HepG2 (cell line): ENCODE results near the gene NGLY1. TPM values are rescaled to one million over a fixed set of nuclear protein-coding genes. Genes with fewer than 3 reads are reported as not detected.

Experiments used
- AGO1 ChIP-seq: fragments of 200-400 bp; formaldehyde crosslinking; IDR thresholded peaks from 2 replicates; pipeline ENCODE4 v1.6.1; 2017; ENCODE audit warnings: mild to moderate bottlenecking, low read depth, low read length, moderate library complexity; ENCODE audit not compliant: poor library complexity, severe bottlenecking
- ZNF124 ChIP-seq: sonication (generic); formaldehyde crosslinking; IDR thresholded peaks from 2 replicates; pipeline ENCODE4 v1.4.0; 2020; ENCODE audit warnings: missing genetic modification reagents
- ZNF264 ChIP-seq: sonication (generic); formaldehyde crosslinking; IDR thresholded peaks from 2 replicates; pipeline ENCODE4 v1.4.0; 2020; ENCODE audit warnings: missing genetic modification reagents
- ZNF614 ChIP-seq: IDR thresholded peaks from 2 replicates; pipeline ENCODE4 v1.6.1; 2018; ENCODE audit warnings: missing biosample characterization, missing genetic modification reagents, inconsistent platforms, borderline replicate concordance
- ZNF878 ChIP-seq: sonication (generic); formaldehyde crosslinking; IDR thresholded peaks from 2 replicates; pipeline ENCODE4 v1.8.1; 2023; ENCODE audit warnings: mild to moderate bottlenecking, missing genetic modification reagents, moderate library complexity
- polyA plus RNA-seq, 8 experiments: library from polyadenylated mRNA; depleted of rRNA in 3 of 8; stranded (reverse) in 7 of 8; unstranded in 1 of 8; fragments of >200 nt; fragmentation: Illumina TruSeq in 4 of 8; extraction: Trizol in 4 of 8; gene quantifications; 2 replicates each; pipeline versions ENCODE4 v1.2.1 to v1.2.3, GENCODE V29; 2011 to 2016; ENCODE audit warnings: low read depth in 4 of 8, missing spikeins in 1 of 8, mixed read lengths in 1 of 8; ENCODE audit not compliant: insufficient read depth in 1 of 8
- total RNA-seq, 5 experiments: library from RNA; depleted of rRNA; stranded (reverse); fragments of >200 nt; fragmentation: Illumina TruSeq; extraction: Trizol; gene quantifications; 2 replicates each; pipeline ENCODE4 v1.2.3, GENCODE V29; 2016; ENCODE audit warnings: low read depth in 1 of 5
- TF ChIP-seq, protein P1 (sequence below): sonication (generic); formaldehyde crosslinking; IDR thresholded peaks from 2 replicates; pipeline ENCODE4 v1.4.0; 2020; ENCODE audit warnings: mild to moderate bottlenecking, missing genetic modification reagents, borderline replicate concordance
- TF ChIP-seq, protein P2 (sequence below): sonication (generic); formaldehyde crosslinking; IDR thresholded peaks from 2 replicates; pipeline ENCODE4 v1.9.0; 2021; ENCODE audit warnings: missing genetic modification reagents, borderline replicate concordance
- TF ChIP-seq, protein P3 (sequence below): sonication (generic); formaldehyde crosslinking; IDR thresholded peaks from 2 replicates; pipeline ENCODE4 v1.4.0; 2020; ENCODE audit warnings: missing genetic modification reagents, borderline replicate concordance
- TF ChIP-seq, protein P4 (sequence below): sonication (generic); formaldehyde crosslinking; IDR thresholded peaks from 2 replicates; pipeline ENCODE4 v1.8.0; 2022; ENCODE audit warnings: missing genetic modification reagents, mild to moderate bottlenecking, inconsistent platforms, borderline replicate concordance
- TF ChIP-seq, protein P5 (sequence below): sonication (generic); formaldehyde crosslinking; IDR thresholded peaks from 2 replicates; pipeline ENCODE4 v1.4.0; 2020; ENCODE audit warnings: mild to moderate bottlenecking, missing genetic modification reagents
- TF ChIP-seq, protein P6 (sequence below): sonication (generic); formaldehyde crosslinking; IDR thresholded peaks from 2 replicates; pipeline ENCODE4 v1.4.0; 2020; ENCODE audit warnings: missing genetic modification reagents, borderline replicate concordance

NGLY1 gene
- total and polyA plus RNA-seq, 2 of the 13 experiments (the other 11 are each of a cell fraction or from before 2014, with no cell fraction given) = 28.2 to 44.5 TPM

DNA sequence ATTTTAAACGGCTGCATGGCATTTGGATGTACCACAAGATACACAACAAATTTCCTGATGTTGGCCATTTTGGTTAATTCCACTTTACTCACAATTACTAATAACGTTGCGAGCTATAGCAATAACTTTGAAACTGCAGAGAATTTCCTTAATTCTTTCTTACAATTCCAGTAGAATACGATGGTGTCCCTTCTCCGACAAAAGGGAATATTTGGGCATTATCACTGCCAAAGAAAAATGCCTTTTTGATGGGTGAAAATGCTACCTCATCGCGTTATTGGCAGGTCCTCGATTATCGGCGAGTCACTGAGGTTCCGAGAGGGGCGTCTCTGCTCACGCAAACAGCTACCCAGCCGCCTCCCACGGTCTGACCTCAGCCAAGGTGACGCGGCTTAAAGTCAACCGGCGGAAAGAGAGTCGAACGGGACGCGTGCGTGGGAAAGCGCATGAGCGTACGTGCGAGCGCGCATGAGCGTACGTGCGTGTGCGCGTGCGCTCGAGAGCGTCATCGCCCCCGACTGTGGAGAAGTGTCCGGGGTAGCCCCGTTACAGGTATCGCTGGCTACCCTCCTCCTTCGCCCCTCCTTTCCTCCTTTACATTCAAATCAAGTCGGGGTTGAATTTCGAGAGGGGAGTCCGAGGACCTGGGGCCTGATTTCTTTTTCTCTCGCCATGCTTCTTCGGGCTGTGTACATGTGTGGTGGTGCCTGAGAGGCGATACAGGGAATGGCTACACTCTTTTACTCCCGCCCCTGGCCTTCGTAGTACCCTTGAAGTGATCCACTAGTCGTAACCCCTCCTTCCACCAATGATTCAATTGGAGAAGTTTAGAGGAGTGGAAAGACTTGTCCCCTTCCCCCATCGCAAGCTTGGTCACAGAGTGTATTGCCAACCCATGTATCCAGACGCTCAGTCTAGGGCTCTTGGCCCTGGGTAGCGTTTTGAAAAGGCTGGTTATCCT is 6.6 kb upstream of the NGLY1 start, which contains the start of gene OXSM (continued):
- TF ChIP-seq, protein P1, sequence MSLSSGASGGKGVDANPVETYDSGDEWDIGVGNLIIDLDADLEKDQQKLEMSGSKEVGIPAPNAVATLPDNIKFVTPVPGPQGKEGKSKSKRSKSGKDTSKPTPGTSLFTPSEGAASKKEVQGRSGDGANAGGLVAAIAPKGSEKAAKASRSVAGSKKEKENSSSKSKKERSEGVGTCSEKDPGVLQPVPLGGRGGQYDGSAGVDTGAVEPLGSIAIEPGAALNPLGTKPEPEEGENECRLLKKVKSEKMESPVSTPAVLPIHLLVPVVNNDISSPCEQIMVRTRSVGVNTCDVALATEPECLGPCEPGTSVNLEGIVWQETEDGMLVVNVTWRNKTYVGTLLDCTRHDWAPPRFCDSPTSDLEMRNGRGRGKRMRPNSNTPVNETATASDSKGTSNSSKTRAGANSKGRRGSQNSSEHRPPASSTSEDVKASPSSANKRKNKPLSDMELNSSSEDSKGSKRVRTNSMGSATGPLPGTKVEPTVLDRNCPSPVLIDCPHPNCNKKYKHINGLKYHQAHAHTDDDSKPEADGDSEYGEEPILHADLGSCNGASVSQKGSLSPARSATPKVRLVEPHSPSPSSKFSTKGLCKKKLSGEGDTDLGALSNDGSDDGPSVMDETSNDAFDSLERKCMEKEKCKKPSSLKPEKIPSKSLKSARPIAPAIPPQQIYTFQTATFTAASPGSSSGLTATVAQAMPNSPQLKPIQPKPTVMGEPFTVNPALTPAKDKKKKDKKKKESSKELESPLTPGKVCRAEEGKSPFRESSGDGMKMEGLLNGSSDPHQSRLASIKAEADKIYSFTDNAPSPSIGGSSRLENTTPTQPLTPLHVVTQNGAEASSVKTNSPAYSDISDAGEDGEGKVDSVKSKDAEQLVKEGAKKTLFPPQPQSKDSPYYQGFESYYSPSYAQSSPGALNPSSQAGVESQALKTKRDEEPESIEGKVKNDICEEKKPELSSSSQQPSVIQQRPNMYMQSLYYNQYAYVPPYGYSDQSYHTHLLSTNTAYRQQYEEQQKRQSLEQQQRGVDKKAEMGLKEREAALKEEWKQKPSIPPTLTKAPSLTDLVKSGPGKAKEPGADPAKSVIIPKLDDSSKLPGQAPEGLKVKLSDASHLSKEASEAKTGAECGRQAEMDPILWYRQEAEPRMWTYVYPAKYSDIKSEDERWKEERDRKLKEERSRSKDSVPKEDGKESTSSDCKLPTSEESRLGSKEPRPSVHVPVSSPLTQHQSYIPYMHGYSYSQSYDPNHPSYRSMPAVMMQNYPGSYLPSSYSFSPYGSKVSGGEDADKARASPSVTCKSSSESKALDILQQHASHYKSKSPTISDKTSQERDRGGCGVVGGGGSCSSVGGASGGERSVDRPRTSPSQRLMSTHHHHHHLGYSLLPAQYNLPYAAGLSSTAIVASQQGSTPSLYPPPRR = peak; percentile 74; the same call in 1 of the 2 replicates
- TF ChIP-seq ZNF264 (CRISPR knock-in tag) = peak; percentile 80
- TF ChIP-seq AGO1 = no peak
- TF ChIP-seq ZNF878 (CRISPR knock-in tag) = peak; percentile 84
- TF ChIP-seq, protein P2, sequence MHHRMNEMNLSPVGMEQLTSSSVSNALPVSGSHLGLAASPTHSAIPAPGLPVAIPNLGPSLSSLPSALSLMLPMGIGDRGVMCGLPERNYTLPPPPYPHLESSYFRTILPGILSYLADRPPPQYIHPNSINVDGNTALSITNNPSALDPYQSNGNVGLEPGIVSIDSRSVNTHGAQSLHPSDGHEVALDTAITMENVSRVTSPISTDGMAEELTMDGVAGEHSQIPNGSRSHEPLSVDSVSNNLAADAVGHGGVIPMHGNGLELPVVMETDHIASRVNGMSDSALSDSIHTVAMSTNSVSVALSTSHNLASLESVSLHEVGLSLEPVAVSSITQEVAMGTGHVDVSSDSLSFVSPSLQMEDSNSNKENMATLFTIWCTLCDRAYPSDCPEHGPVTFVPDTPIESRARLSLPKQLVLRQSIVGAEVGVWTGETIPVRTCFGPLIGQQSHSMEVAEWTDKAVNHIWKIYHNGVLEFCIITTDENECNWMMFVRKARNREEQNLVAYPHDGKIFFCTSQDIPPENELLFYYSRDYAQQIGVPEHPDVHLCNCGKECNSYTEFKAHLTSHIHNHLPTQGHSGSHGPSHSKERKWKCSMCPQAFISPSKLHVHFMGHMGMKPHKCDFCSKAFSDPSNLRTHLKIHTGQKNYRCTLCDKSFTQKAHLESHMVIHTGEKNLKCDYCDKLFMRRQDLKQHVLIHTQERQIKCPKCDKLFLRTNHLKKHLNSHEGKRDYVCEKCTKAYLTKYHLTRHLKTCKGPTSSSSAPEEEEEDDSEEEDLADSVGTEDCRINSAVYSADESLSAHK (CRISPR knock-in tag) = no peak
- TF ChIP-seq, protein P3, sequence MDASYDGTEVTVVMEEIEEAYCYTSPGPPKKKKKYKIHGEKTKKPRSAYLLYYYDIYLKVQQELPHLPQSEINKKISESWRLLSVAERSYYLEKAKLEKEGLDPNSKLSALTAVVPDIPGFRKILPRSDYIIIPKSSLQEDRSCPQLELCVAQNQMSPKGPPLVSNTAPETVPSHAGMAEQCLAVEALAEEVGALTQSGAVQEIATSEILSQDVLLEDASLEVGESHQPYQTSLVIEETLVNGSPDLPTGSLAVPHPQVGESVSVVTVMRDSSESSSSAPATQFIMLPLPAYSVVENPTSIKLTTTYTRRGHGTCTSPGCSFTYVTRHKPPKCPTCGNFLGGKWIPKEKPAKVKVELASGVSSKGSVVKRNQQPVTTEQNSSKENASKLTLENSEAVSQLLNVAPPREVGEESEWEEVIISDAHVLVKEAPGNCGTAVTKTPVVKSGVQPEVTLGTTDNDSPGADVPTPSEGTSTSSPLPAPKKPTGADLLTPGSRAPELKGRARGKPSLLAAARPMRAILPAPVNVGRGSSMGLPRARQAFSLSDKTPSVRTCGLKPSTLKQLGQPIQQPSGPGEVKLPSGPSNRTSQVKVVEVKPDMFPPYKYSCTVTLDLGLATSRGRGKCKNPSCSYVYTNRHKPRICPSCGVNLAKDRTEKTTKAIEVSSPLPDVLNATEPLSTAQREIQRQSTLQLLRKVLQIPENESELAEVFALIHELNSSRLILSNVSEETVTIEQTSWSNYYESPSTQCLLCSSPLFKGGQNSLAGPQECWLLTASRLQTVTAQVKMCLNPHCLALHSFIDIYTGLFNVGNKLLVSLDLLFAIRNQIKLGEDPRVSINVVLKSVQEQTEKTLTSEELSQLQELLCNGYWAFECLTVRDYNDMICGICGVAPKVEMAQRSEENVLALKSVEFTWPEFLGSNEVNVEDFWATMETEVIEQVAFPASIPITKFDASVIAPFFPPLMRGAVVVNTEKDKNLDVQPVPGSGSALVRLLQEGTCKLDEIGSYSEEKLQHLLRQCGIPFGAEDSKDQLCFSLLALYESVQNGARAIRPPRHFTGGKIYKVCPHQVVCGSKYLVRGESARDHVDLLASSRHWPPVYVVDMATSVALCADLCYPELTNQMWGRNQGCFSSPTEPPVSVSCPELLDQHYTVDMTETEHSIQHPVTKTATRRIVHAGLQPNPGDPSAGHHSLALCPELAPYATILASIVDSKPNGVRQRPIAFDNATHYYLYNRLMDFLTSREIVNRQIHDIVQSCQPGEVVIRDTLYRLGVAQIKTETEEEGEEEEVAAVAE (CRISPR knock-in tag) = peak; percentile 63; the same call in 1 of the 2 replicates
- TF ChIP-seq, protein P4, sequence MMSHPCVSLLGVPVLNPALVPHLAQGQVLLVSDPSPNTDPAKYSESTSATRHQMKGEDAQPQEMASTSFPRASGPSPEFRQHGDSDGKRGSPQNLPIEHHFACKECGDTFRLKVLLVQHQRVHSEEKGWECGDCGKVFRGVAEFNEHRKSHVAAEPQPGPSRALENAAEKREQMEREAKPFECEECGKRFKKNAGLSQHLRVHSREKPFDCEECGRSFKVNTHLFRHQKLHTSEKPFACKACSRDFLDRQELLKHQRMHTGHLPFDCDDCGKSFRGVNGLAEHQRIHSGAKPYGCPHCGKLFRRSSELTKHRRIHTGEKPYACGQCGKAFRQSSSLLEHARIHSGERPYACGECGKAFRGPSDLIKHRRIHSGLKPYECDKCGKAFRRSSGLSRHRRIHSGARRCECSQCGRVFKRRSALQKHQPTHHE (CRISPR knock-in tag) = peak; percentile 97
- TF ChIP-seq ZNF124 (CRISPR knock-in tag) = no peak; the same call in 1 of the 2 replicates
- TF ChIP-seq, protein P5, sequence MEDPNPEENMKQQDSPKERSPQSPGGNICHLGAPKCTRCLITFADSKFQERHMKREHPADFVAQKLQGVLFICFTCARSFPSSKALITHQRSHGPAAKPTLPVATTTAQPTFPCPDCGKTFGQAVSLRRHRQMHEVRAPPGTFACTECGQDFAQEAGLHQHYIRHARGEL (CRISPR knock-in tag) = no peak
- peak; percentile 71; the same call in 1 of the 2 replicates for TF ChIP-seq ZNF614
- TF ChIP-seq, protein P6, sequence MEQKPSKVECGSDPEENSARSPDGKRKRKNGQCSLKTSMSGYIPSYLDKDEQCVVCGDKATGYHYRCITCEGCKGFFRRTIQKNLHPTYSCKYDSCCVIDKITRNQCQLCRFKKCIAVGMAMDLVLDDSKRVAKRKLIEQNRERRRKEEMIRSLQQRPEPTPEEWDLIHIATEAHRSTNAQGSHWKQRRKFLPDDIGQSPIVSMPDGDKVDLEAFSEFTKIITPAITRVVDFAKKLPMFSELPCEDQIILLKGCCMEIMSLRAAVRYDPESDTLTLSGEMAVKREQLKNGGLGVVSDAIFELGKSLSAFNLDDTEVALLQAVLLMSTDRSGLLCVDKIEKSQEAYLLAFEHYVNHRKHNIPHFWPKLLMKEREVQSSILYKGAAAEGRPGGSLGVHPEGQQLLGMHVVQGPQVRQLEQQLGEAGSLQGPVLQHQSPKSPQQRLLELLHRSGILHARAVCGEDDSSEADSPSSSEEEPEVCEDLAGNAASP (CRISPR knock-in tag) = peak; percentile 95
